ENCODE data around the gene S100PBP. TPM values are rescaled to one million over a fixed set of nuclear protein-coding genes. Genes with fewer than 3 reads are reported as not detected.

S100PBP gene
- total and polyA plus RNA-seq, 2 donors (not counting 3 experiments of a cell fraction or from before 2014, with no cell fraction given) = 15.4 to 38.6 TPM

DNA sequence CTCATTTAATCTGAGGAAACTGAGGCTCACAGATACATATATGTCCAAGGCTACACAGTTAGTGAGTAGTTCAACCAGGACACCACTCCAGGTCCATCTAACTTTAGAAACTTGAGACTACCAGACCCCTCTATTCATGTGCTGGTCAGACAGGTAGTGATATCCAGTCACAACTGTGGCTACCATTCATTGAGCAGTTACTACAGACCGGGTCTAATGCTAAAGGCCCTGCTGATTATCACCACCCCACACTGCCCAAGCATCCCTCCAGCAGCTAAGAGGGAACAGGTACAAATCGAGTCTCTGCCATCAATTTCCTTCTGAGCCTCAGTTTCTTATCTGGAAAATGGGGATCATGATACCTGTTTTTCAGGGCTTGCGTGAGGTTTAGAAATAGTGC is 74.2 kb downstream of the S100PBP start:
- TF ChIP-seq FOS (IDR thresholded peaks at IDR 0.05; ENCODE audit: borderline replicate concordance, insufficient read depth, low read length) (no peak), JUN (IDR thresholded peaks at IDR 0.05; ENCODE audit: borderline replicate concordance, insufficient read depth, insufficient read length, low read depth) (no peak), EZH2 (IDR thresholded peaks at IDR 0.05; ENCODE audit: borderline replicate concordance, low read depth, low read length, severe bottlenecking) (no peak), GATA2 (IDR thresholded peaks at IDR 0.05; ENCODE audit: insufficient read depth, insufficient read length, low read depth, low read length) (no peak), CTCF (IDR thresholded peaks at IDR 0.05; ENCODE audit: extremely low read depth in 1 of 2, insufficient read depth in 1 of 2, low read depth in 1 of 2, low read length in 2 of 2) (no peak), POLR2AphosphoS5 (IDR thresholded peaks at IDR 0.05; ENCODE audit: insufficient read depth, low read depth, low read length) (no peak), POLR2A (IDR thresholded peaks at IDR 0.05; ENCODE audit: low read depth, low read length) (no peak), MYC (IDR thresholded peaks at IDR 0.05; ENCODE audit: low read depth, low read length) (no peak)
- TF ChIP-seq, protein P1, sequence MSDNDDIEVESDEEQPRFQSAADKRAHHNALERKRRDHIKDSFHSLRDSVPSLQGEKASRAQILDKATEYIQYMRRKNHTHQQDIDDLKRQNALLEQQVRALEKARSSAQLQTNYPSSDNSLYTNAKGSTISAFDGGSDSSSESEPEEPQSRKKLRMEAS (IDR thresholded peaks at IDR 0.05; ENCODE audit: insufficient read depth, insufficient read length) = no peak
- Histone ChIP-seq H3K4me2 (ENCODE audit: insufficient read depth, low read length) (no peak overlapping the region), H2AFZ (ENCODE audit: low read depth, low read length) (no peak overlapping the region), H3K9me1 (replicated peaks; ENCODE audit: control insufficient read depth, extremely low read depth, insufficient read depth, low read length) (no peaks in the 10 kb centered on the region), H3K4me3 (replicated peaks in 1 of 3; ENCODE audit: insufficient read depth in 1 of 3, low read depth in 1 of 3, low read length in 3 of 3) (no peak overlapping the region), H3K27me3 (ENCODE audit: control insufficient read depth in 2 of 2, insufficient read depth in 2 of 2, low read length in 2 of 2) (peaks cover 13 to 19% of the 10 kb centered on the region in 2 experiments), H3K79me2 (ENCODE audit: control insufficient read depth, insufficient read depth, low read length) (no peaks in the 10 kb centered on the region), H3K9me3 (replicated peaks; ENCODE audit: control insufficient read depth, insufficient read depth, low read length) (no peaks in the 10 kb centered on the region), H3K9ac (replicated peaks; ENCODE audit: extremely low read depth, insufficient read depth, low read length) (no peak overlapping the region), H4K20me1 (replicated peaks; ENCODE audit: control insufficient read depth, extremely low read depth, insufficient read depth, low read length) (no peaks in the 10 kb centered on the region), H3K27ac (ENCODE audit: insufficient read depth, low read depth, low read length) (no peak overlapping the region), H3K36me3 (ENCODE audit: control insufficient read depth in 2 of 2, extremely low read depth in 1 of 2, insufficient read depth in 2 of 2, low read length in 2 of 2) (no peaks in the 10 kb centered on the region), H3K4me1 (ENCODE audit: control insufficient read depth, extremely low read depth, insufficient read depth, low read length) (no peaks in the 10 kb centered on the region)
- intact Hi-C loops (cut with micrococcal nuclease) (no loop called here), dilution Hi-C loops (cut with MboI; ENCODE audit: extremely low pct_ligation_motif_present, low sequenced_read_pairs) (no loop called here)
- ChIA-PET CTCF (interaction anchor here (1.1 to 5.7 kb wide), 4 partner anchors 10 to 116 kb away, joined by 4 to 51 read pairs (median 6); no protein-coding TSS in a partner anchor), POLR2A (interaction anchor here (0.6 kb wide), 1 partner anchor 165 kb away, joined by 3 read pairs; no protein-coding TSS in a partner anchor)
- no peak for FAIRE-seq
- DNase-seq (ENCODE audit: low read depth, low spot score) = no peak
- no TSS peak for BruUV-seq (replicated peaks)
